22Rv1 (cell line): Measurements from ENCODE around the gene ASCC2.

ENCODE experiments used
- ZFX ChIP-seq: fragments of 450-650 bp; IDR thresholded peaks from 2 replicates; pipeline ENCODE4 v1.6.1; 2017; ENCODE audit warnings: antibody characterized with exemption, borderline replicate concordance
- TF ChIP-seq, protein P1 (sequence below): fragments of 450-650 bp; IDR thresholded peaks from 2 replicates; pipeline ENCODE4 v1.5.1; 2017; ENCODE audit warnings: mild to moderate bottlenecking

DNA sequence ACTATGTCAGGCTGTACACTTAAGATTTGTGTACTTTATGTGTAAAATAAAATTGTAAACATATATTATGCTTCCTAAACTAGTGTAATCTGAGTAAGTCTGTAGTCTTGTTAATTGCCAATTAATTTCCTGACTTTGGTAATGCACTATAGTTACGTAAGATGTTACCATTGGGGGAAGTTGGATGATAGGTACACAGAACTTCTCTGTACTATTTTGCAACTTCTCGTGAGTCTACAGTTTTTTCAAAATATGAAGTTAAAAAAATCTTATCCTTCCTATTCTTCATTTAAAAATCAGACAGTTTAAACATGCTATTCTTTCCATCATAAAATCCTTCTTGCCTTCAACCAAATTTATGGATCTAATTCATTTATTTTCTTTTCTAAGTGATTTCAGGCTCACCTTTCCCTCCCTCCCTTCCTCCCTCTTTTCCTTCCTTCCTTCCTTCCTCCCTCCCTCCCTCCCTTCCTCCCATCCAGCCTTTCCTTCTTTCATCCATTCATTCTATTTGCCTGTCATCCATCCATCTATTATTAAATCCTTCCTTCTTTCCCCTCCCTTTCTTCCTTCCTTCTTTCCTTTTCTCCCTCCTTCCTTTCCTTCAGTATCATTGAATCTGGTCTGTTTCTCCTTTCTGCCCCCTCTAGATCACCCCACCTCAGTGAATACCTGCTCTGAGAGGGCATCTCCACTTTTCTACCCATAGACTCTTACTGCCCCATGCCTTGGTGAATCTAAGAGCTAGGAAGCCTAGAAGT lies 22.1 kb upstream of the ASCC2 start:
- TF ChIP-seq ZFX: no peak
- TF ChIP-seq, protein P1, sequence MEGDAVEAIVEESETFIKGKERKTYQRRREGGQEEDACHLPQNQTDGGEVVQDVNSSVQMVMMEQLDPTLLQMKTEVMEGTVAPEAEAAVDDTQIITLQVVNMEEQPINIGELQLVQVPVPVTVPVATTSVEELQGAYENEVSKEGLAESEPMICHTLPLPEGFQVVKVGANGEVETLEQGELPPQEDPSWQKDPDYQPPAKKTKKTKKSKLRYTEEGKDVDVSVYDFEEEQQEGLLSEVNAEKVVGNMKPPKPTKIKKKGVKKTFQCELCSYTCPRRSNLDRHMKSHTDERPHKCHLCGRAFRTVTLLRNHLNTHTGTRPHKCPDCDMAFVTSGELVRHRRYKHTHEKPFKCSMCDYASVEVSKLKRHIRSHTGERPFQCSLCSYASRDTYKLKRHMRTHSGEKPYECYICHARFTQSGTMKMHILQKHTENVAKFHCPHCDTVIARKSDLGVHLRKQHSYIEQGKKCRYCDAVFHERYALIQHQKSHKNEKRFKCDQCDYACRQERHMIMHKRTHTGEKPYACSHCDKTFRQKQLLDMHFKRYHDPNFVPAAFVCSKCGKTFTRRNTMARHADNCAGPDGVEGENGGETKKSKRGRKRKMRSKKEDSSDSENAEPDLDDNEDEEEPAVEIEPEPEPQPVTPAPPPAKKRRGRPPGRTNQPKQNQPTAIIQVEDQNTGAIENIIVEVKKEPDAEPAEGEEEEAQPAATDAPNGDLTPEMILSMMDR: no peak
